CD4-positive, alpha-beta T cell treated with Interleukin-21 for 1 hour (primary cell): Measurements from ENCODE around the gene NIM1K.
"Not testable (repeated sequence)": the region's sequence is repeated elsewhere in the genome, so short reads cannot be mapped to it uniquely, and the experiment has no call there.

Experiments
- DNase-seq: peaks from one replicate; pipeline ENCODE4 v3.0.0-alpha.2; 2020

The NIM1K gene

GRCh38 chr5:43190755-43191603, 1.0 kb upstream of the NIM1K start:
- DNase-seq, result no peak

- peak; percentile 9 for DNase-seq
Observed at GRCh38 chr5:43192558-43193180, 644 bp downstream of the NIM1K start.

- DNase-seq, result peak; percentile 61
Observed at GRCh38 chr5:43193181-43193893, 1.3 kb downstream of the NIM1K start.

- no peak for DNase-seq
Observed at GRCh38 chr5:43193894-43194265, 1.9 kb downstream of the NIM1K start.

GRCh38 chr5:43195670-43196265, 3.7 kb downstream of the NIM1K start:
- DNase-seq, result no peak

GRCh38 chr5:43197535-43197934, 5.5 kb downstream of the NIM1K start:
- DNase-seq, result no peak

GRCh38 chr5:43201442-43201841, 9.4 kb downstream of the NIM1K start:
- DNase-seq, result not testable (repeated sequence)

- DNase-seq, result no peak
Observed at GRCh38 chr5:43202380-43202779, 10.4 kb downstream of the NIM1K start.

- no peak for DNase-seq
Observed at GRCh38 chr5:43203373-43203772, 11.3 kb downstream of the NIM1K start.

- no peak for DNase-seq
Observed at GRCh38 chr5:43204958-43205357, 12.9 kb downstream of the NIM1K start.

GRCh38 chr5:43207601-43208000, 15.6 kb downstream of the NIM1K start:
- DNase-seq, result no peak

- DNase-seq, result no peak
Observed at GRCh38 chr5:43208658-43209057, 16.6 kb downstream of the NIM1K start.

- DNase-seq, result no peak
Observed at GRCh38 chr5:43209060-43209459, 17.0 kb downstream of the NIM1K start.

GRCh38 chr5:43209833-43210232, 17.8 kb downstream of the NIM1K start:
- DNase-seq, result no peak

- no peak for DNase-seq
Observed at GRCh38 chr5:43210570-43210969, 18.5 kb downstream of the NIM1K start.

- DNase-seq, result no peak
Observed at GRCh38 chr5:43213951-43214350, 21.9 kb downstream of the NIM1K start.

GRCh38 chr5:43215073-43215631, 23.1 kb downstream of the NIM1K start:
- no peak for DNase-seq

- no peak for DNase-seq
Observed at GRCh38 chr5:43216941-43217340, 24.9 kb downstream of the NIM1K start.

- DNase-seq, result no peak
Observed at GRCh38 chr5:43219120-43219519, 27.1 kb downstream of the NIM1K start.

- no peak for DNase-seq
Observed at GRCh38 chr5:43221502-43221901, 29.5 kb downstream of the NIM1K start.

- no peak for DNase-seq
Observed at GRCh38 chr5:43225649-43226245, 33.7 kb downstream of the NIM1K start.

GRCh38 chr5:43227655-43228054, 35.6 kb downstream of the NIM1K start:
- no peak for DNase-seq

GRCh38 chr5:43230707-43231106, 38.7 kb downstream of the NIM1K start:
- DNase-seq, result no peak
